Ramos (cell line): ENCODE data around the gene CUL4A.
"Not testable (repeated sequence)": the region's sequence is repeated elsewhere in the genome, so short reads cannot be mapped to it uniquely, and the experiment has no call there.

ENCODE experiments used
- in situ Hi-C: fragments of 300-500 bp; cut with MboI; formaldehyde crosslinking; loops from one replicate; pipeline ENCODE4 v1.14.3; 2022; ENCODE audit warnings: low sequenced_read_pairs; ENCODE audit not compliant: unreplicated experiment

Gene CUL4A

GRCh38 chr13:113232208-113233003 is 23.0 kb downstream of the CUL4A start:
- in situ Hi-C loops, result no loop called here

GRCh38 chr13:113233101-113233500 is 23.7 kb downstream of the CUL4A start:
- in situ Hi-C loops, result no loop called here

- in situ Hi-C loops, result no loop called here
Observed at GRCh38 chr13:113238536-113238935, 29.1 kb downstream of the CUL4A start.

GRCh38 chr13:113239357-113239756 is 29.9 kb downstream of the CUL4A start:
- in situ Hi-C loops, result no loop called here

- in situ Hi-C loops, result no loop called here
Observed at GRCh38 chr13:113239986-113240385, 30.6 kb downstream of the CUL4A start.

- in situ Hi-C loops, result not testable (repeated sequence)
Observed at GRCh38 chr13:113241623-113242022, 32.2 kb downstream of the CUL4A start.

- in situ Hi-C loops, result no loop called here
Observed at GRCh38 chr13:113243847-113244246, 34.4 kb downstream of the CUL4A start.

GRCh38 chr13:113245849-113246796 is 36.7 kb downstream of the CUL4A start:
- in situ Hi-C loops, result no loop called here

- in situ Hi-C loops, result no loop called here
Observed at GRCh38 chr13:113252516-113253095, 43.2 kb downstream of the CUL4A start.

- in situ Hi-C loops, result not testable (repeated sequence)
Observed at GRCh38 chr13:113257908-113258307, 48.5 kb downstream of the CUL4A start.

GRCh38 chr13:113258321-113259054 is 49.1 kb downstream of the CUL4A start:
- in situ Hi-C loops, result no loop called here

- in situ Hi-C loops, result no loop called here
Observed at GRCh38 chr13:113260996-113261395, 51.6 kb downstream of the CUL4A start.

- in situ Hi-C loops, result not testable (repeated sequence)
Observed at GRCh38 chr13:113263016-113263415, 53.6 kb downstream of the CUL4A start.

GRCh38 chr13:113267642-113268405 is 58.4 kb downstream of the CUL4A start:
- in situ Hi-C loops, result no loop called here

GRCh38 chr13:113272031-113272430 is 62.6 kb downstream of the CUL4A start:
- in situ Hi-C loops, result no loop called here

GRCh38 chr13:113272701-113273181 is 63.3 kb downstream of the CUL4A start:
- in situ Hi-C loops, result no loop called here

GRCh38 chr13:113273321-113273720 is 63.9 kb downstream of the CUL4A start:
- in situ Hi-C loops, result no loop called here

GRCh38 chr13:113273851-113274590 is 64.6 kb downstream of the CUL4A start:
- in situ Hi-C loops, result no loop called here

GRCh38 chr13:113274721-113275120 is 65.3 kb downstream of the CUL4A start:
- in situ Hi-C loops, result no loop called here
